HepG2 (cell line): ENCODE data around the gene NCKAP1. TPM values are rescaled to one million over a fixed set of nuclear protein-coding genes. Genes with fewer than 3 reads are reported as not detected.

Experiments
- ADNP ChIP-seq: sonication (generic); formaldehyde crosslinking; IDR thresholded peaks from 2 replicates; pipeline ENCODE4 v1.4.0; 2020; ENCODE audit warnings: missing genetic modification reagents
- AHR ChIP-seq: IDR thresholded peaks from 2 replicates; pipeline ENCODE4 v1.6.1; 2018; ENCODE audit warnings: missing genetic modification reagents, missing compliant biosample characterization
- CBX2 ChIP-seq, 2 experiments: fragments of 200-600 bp in 1 of 2; sonication (generic); formaldehyde crosslinking in 1 of 2; IDR thresholded peaks; 2 replicates each; pipeline versions ENCODE4 v1.7.0 to v1.8.1; 2018 to 2022; ENCODE audit warnings: low read depth in 2 of 2, low read length in 1 of 2, mild to moderate bottlenecking in 1 of 2, missing genetic modification reagents in 1 of 2
- GPN1 ChIP-seq: sonication (generic); formaldehyde crosslinking; IDR thresholded peaks from 2 replicates; pipeline ENCODE4 v1.5.1; 2020; ENCODE audit warnings: missing genetic modification reagents, borderline replicate concordance
- NR2C2 ChIP-seq: sonication (generic); formaldehyde crosslinking; IDR thresholded peaks from 2 replicates; pipeline ENCODE4 v1.4.0; 2020; ENCODE audit warnings: missing genetic modification reagents, mild to moderate bottlenecking, moderate library complexity, borderline replicate concordance
- PHF5A ChIP-seq: IDR thresholded peaks from one replicate; pipeline ENCODE4 v1.6.1; 2018; ENCODE audit warnings: low read depth, missing genetic modification reagents; ENCODE audit not compliant: unreplicated experiment
- RXRA ChIP-seq: sonication (generic); formaldehyde crosslinking; IDR thresholded peaks from 2 replicates; pipeline ENCODE4 v1.5.1; 2020; ENCODE audit warnings: missing genetic modification reagents
- SUZ12 ChIP-seq: fragments of 150-350 bp; IDR thresholded peaks from 2 replicates; pipeline ENCODE4 v1.6.1; 2014; ENCODE audit warnings: low read depth, low read length
- TOPORS ChIP-seq: sonication (generic); formaldehyde crosslinking; IDR thresholded peaks from 2 replicates; pipeline ENCODE4 v1.8.0; 2023; ENCODE audit warnings: mild to moderate bottlenecking, missing genetic modification reagents
- ZFP41 ChIP-seq: sonication (generic); formaldehyde crosslinking; IDR thresholded peaks from 2 replicates; pipeline ENCODE4 v1.4.0; 2020; ENCODE audit warnings: mild to moderate bottlenecking, missing genetic modification reagents, borderline replicate concordance
- ZNF326 ChIP-seq: sonication (generic); formaldehyde crosslinking; IDR thresholded peaks from 2 replicates; pipeline ENCODE4 v1.4.0; 2020; ENCODE audit warnings: missing genetic modification reagents, borderline replicate concordance
- ZNF383 ChIP-seq: sonication (generic); formaldehyde crosslinking; IDR thresholded peaks from 2 replicates; pipeline ENCODE4 v1.4.0; 2020; ENCODE audit warnings: missing genetic modification reagents, mild to moderate bottlenecking, borderline replicate concordance
- ZNF563 ChIP-seq: sonication (generic); formaldehyde crosslinking; IDR thresholded peaks from 2 replicates; pipeline ENCODE4 v1.8.0; 2022; ENCODE audit warnings: mild to moderate bottlenecking, moderate library complexity, missing genetic modification reagents
- polyA plus RNA-seq, 8 experiments: library from polyadenylated mRNA; depleted of rRNA in 3 of 8; stranded (reverse) in 7 of 8; unstranded in 1 of 8; fragments of >200 nt; fragmentation: Illumina TruSeq in 4 of 8; extraction: Trizol in 4 of 8; gene quantifications; 2 replicates each; pipeline versions ENCODE4 v1.2.1 to v1.2.3, GENCODE V29; 2011 to 2016; ENCODE audit warnings: low read depth in 4 of 8, missing spikeins in 1 of 8, mixed read lengths in 1 of 8; ENCODE audit not compliant: insufficient read depth in 1 of 8
- total RNA-seq, 5 experiments: library from RNA; depleted of rRNA; stranded (reverse); fragments of >200 nt; fragmentation: Illumina TruSeq; extraction: Trizol; gene quantifications; 2 replicates each; pipeline ENCODE4 v1.2.3, GENCODE V29; 2016; ENCODE audit warnings: low read depth in 1 of 5
- TF ChIP-seq, protein P1 (sequence below): sonication (generic); formaldehyde crosslinking; IDR thresholded peaks from 2 replicates; pipeline ENCODE4 v1.8.0; 2022; ENCODE audit warnings: missing genetic modification reagents, mild to moderate bottlenecking, borderline replicate concordance
- TF ChIP-seq, protein P2 (sequence below): sonication (generic); formaldehyde crosslinking; IDR thresholded peaks from 2 replicates; pipeline ENCODE4 v1.4.0; 2020; ENCODE audit warnings: missing genetic modification reagents
- TF ChIP-seq, protein P3 (sequence below): sonication (generic); formaldehyde crosslinking; IDR thresholded peaks from 2 replicates; pipeline ENCODE4 v1.4.0; 2020; ENCODE audit warnings: missing genetic modification reagents, borderline replicate concordance
- TF ChIP-seq, protein P4 (sequence below): sonication (generic); formaldehyde crosslinking; IDR thresholded peaks from 2 replicates; pipeline ENCODE4 v1.5.0; 2020; ENCODE audit warnings: missing genetic modification reagents

The NCKAP1 gene
- total and polyA plus RNA-seq, 2 of the 13 experiments (the other 11 are each of a cell fraction or from before 2014, with no cell fraction given) = 72.1 to 96.3 TPM

DNA sequence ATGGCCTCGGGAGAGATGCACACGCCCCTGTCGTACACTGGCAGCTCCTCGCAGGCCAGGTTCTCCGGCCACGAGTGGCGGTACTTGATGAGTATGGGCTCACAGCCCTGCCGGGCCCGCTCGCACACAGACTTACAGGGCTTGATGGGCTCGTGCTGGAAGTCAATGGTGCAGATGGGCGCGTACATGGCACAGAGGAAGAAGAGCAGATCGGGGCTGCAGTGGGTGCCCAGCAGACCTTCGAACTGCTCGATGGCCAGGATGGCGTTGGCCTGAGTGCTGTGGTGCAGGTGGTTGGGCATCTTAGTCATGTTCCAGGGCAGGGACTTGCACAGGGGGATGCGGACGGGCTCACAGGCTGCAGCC, 172.2 kb downstream of the NCKAP1 start (continued):
- TF ChIP-seq SUZ12 (no peak), CBX2 (IDR thresholded peaks at IDR 0.05; ENCODE audit: low read depth, low read length) (no peak), CBX2 (CRISPR knock-in tag; IDR thresholded peaks at IDR 0.05; ENCODE audit: low read depth) (peak; percentile 65; the same call in 1 of the 2 replicates), ZNF326 (no peak), RXRA (peak; percentile 19; the same call in 1 of the 2 replicates), ZNF383 (CRISPR knock-in tag) (no peak), ADNP (CRISPR knock-in tag) (no peak), GPN1 (CRISPR knock-in tag) (no peak), PHF5A (CRISPR knock-in tag) (no peak), NR2C2 (CRISPR knock-in tag) (no peak), ZNF563 (no peak), ZFP41 (CRISPR knock-in tag) (no peak), TOPORS (no peak), AHR (no peak)
- TF ChIP-seq, protein P1, sequence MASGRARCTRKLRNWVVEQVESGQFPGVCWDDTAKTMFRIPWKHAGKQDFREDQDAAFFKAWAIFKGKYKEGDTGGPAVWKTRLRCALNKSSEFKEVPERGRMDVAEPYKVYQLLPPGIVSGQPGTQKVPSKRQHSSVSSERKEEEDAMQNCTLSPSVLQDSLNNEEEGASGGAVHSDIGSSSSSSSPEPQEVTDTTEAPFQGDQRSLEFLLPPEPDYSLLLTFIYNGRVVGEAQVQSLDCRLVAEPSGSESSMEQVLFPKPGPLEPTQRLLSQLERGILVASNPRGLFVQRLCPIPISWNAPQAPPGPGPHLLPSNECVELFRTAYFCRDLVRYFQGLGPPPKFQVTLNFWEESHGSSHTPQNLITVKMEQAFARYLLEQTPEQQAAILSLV (CRISPR knock-in tag) = no peak
- TF ChIP-seq, protein P2, sequence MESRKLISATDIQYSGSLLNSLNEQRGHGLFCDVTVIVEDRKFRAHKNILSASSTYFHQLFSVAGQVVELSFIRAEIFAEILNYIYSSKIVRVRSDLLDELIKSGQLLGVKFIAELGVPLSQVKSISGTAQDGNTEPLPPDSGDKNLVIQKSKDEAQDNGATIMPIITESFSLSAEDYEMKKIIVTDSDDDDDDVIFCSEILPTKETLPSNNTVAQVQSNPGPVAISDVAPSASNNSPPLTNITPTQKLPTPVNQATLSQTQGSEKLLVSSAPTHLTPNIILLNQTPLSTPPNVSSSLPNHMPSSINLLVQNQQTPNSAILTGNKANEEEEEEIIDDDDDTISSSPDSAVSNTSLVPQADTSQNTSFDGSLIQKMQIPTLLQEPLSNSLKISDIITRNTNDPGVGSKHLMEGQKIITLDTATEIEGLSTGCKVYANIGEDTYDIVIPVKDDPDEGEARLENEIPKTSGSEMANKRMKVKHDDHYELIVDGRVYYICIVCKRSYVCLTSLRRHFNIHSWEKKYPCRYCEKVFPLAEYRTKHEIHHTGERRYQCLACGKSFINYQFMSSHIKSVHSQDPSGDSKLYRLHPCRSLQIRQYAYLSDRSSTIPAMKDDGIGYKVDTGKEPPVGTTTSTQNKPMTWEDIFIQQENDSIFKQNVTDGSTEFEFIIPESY (CRISPR knock-in tag) = no peak
- TF ChIP-seq, protein P3, sequence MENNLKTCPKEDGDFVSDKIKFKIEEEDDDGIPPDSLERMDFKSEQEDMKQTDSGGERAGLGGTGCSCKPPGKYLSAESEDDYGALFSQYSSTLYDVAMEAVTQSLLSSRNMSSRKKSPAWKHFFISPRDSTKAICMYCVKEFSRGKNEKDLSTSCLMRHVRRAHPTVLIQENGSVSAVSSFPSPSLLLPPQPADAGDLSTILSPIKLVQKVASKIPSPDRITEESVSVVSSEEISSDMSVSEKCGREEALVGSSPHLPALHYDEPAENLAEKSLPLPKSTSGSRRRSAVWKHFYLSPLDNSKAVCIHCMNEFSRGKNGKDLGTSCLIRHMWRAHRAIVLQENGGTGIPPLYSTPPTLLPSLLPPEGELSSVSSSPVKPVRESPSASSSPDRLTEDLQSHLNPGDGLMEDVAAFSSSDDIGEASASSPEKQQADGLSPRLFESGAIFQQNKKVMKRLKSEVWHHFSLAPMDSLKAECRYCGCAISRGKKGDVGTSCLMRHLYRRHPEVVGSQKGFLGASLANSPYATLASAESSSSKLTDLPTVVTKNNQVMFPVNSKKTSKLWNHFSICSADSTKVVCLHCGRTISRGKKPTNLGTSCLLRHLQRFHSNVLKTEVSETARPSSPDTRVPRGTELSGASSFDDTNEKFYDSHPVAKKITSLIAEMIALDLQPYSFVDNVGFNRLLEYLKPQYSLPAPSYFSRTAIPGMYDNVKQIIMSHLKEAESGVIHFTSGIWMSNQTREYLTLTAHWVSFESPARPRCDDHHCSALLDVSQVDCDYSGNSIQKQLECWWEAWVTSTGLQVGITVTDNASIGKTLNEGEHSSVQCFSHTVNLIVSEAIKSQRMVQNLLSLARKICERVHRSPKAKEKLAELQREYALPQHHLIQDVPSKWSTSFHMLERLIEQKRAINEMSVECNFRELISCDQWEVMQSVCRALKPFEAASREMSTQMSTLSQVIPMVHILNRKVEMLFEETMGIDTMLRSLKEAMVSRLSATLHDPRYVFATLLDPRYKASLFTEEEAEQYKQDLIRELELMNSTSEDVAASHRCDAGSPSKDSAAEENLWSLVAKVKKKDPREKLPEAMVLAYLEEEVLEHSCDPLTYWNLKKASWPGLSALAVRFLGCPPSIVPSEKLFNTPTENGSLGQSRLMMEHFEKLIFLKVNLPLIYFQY = no peak
- TF ChIP-seq, protein P4, sequence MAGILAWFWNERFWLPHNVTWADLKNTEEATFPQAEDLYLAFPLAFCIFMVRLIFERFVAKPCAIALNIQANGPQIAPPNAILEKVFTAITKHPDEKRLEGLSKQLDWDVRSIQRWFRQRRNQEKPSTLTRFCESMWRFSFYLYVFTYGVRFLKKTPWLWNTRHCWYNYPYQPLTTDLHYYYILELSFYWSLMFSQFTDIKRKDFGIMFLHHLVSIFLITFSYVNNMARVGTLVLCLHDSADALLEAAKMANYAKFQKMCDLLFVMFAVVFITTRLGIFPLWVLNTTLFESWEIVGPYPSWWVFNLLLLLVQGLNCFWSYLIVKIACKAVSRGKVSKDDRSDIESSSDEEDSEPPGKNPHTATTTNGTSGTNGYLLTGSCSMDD (CRISPR knock-in tag) = no peak
